GM12875 (cell line): ENCODE measurements around the gene GP1BA.
"Not testable (repeated sequence)": the region's sequence is repeated elsewhere in the genome, so short reads cannot be mapped to it uniquely, and the experiment has no call there.

Experiments
- H3K4me3 ChIP-seq: one replicate; pipeline ENCODE4 v1.5.1; 2011; ENCODE audit warnings: low read depth, low read length, control low read depth
- TF ChIP-seq, protein P1 (sequence below): IDR thresholded peaks from 2 replicates; pipeline ENCODE4 v1.5.1; 2011; ENCODE audit warnings: low read depth, mild to moderate bottlenecking, control low read depth, inconsistent platforms, low read length, moderate library complexity, borderline replicate concordance; ENCODE audit not compliant: insufficient read depth

GP1BA gene

DNA sequence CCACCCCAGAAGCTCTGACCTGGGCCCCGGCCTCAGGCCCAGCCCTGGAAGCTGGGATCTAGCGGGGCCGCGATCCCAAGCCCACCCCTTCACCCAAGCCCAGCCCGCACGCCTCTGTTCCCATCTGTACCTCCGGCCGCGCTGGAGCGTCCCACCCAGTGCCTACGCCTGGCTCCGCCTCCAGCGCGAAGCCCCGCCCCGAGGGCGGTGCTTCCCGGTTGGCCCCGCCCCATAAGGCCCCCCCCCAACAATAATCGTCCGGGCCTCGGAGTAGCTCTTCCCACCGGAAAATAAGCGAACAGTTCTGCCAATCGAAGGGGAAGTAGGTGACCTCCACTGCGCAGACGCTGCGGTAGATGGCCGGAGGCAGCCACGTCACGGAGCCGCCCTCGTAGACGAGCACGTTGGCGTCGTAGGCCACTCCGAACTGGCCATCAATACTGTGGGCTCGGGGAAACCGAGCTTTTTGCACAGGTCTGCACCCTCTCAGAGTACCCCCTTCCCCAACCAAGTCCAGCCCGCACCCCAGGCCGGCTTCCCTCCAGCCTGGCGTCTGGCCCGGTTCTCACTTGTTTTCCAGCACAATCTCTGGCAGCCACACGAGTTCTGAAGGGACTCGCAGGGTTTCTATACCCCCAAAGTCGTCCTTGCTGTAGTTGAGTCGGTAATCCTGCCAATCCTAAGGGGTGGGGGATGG lies 30.3 kb upstream of the GP1BA start:
- H3K4me3 ChIP-seq: peak overlapping the region; percentile 50
- TF ChIP-seq, protein P1, sequence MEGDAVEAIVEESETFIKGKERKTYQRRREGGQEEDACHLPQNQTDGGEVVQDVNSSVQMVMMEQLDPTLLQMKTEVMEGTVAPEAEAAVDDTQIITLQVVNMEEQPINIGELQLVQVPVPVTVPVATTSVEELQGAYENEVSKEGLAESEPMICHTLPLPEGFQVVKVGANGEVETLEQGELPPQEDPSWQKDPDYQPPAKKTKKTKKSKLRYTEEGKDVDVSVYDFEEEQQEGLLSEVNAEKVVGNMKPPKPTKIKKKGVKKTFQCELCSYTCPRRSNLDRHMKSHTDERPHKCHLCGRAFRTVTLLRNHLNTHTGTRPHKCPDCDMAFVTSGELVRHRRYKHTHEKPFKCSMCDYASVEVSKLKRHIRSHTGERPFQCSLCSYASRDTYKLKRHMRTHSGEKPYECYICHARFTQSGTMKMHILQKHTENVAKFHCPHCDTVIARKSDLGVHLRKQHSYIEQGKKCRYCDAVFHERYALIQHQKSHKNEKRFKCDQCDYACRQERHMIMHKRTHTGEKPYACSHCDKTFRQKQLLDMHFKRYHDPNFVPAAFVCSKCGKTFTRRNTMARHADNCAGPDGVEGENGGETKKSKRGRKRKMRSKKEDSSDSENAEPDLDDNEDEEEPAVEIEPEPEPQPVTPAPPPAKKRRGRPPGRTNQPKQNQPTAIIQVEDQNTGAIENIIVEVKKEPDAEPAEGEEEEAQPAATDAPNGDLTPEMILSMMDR: no peak

DNA sequence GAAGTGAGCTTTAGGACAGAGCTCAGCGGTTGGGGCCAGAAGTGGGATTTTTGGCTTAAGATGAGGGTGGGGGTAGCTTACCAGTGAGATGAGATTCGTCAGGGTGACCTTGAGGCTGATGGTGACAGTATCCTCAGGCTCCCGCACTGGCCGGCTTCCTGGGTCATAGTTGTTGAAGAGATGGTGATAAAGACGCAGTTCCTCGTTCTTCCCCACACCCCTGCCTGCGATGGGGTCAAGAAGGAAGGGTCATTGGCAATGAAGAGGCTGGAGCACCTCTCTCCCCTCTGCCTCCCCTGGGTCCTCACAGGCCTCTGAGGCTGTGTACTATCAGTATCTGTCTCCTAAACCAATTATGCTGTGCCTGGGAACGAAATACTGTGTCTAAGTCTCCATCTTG lies 29.5 kb upstream of the GP1BA start:
- peak overlapping the region; percentile 5 for H3K4me3 ChIP-seq
- TF ChIP-seq, protein P1: no peak

DNA sequence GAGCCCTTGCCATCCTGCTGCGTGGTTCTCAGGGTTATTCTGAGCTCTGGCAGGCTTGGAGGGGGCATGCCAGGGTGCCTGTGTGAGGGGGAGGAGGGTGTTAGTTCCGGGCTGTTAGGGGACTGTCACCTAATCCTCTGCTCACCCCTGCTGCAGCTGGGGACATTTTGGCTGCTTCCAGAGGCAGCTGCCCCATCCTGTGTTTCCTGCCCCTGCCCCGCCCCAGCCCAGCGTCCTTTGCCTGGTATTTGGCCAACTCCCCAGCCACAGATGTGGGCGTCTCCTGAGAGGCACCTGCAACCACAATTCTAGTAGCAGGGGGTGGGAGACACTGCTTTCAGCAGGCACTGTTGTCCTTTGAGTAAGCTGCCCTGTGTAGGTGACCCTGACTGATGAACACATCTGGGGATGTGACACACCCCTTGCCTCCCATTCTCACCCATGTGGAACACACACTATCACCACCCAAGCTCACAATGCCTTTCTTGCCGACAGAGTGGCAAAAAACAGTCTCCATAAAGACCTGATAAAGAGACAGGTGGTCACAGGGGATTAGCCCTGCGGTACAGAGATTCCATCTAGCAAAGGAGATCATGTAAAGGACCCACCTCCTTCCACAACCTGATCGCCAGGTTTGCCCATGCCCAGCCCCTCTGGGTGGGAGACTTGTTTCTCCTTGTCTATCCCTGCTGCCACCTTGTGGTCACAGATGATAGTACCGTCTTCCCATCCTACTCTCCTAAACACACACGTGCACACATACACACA lies 28.8 kb upstream of the GP1BA start, which contains the start of gene CHRNE:
Gene CHRNE, minus strand, starts transcription at position 48 of the 768 bp plus-strand sequence. Its CDS starts 35 bp downstream, at position 13.
- peak within 1 kb of the TSS; percentile 35 for H3K4me3 ChIP-seq
- TF ChIP-seq, protein P1: peak; percentile 81

DNA sequence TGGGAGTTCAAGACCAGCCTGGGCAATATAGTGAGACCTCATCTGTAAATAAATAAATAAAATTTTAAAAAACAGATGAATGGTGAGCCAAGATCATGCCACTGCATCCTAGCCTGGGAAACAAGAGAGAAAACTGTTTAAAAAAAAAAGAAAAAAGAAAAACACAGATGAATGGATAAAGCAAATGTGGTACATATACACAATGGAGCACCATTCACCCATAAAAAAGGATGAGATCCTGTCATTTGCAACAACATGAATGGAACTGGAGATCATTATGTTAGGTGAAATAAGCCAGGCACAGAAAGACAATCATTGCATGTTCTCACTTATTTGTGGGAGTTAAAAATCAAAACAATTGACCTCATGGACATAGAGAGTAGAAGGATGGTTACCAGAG lies 25.4 kb upstream of the GP1BA start:
- H3K4me3 ChIP-seq: not testable (repeated sequence)

DNA sequence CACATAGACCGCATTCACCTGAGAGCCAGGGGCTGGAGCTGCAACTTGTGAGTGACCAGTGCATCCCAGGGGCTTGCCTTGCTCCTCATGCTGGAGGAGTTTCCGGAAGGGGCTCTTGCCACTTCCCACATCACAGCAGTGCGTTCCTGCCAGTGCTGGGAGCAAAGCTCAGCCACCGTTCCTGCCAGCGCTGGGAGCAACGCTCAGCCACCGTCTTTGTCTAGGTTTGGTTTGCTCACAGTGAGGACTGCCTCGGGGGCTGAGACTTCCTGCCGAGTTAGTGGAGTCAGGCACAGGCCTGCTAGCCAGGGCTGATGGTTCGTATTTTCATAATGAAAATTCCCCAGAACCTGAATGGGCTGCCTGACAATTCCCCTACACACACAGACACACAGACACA lies 23.8 kb upstream of the GP1BA start:
- TF ChIP-seq, protein P1: no peak

DNA sequence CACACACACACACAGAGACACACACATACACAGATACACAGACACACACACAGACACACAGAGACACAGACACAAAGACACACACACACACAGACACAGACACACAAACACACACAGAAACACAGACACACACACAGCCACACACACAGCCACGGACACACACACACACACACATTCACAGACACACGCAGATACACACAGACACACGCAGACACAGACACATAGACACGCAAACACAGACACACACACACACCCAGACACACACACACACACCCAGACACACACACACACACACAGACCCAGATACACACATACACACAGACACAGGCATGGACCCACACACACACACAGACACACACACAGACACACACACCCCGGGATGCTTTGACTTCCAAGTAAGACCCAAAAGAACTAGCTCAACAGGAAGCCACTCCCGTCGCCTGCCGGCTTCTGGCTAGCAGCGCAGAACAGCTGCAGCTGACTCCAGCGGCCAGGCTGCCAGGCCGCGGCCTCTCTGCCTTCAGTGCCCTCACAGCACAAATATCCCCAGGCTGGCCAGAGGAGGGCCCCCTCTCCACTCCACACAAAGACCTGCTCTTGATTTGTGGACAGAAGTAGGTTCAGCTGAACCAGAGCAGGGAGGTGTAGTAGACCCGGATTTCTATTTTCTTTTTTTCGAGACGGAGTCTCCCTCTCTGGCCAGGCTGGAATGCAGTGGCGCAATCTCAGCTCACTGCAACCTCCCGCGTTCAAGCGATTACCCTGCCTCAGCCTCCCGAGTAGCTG lies 23.2 kb upstream of the GP1BA start:
- TF ChIP-seq, protein P1: peak; percentile 80

More for the DNA sequence above, 23.8 kb upstream of the GP1BA start:
- no peak overlapping the region for H3K4me3 ChIP-seq

DNA sequence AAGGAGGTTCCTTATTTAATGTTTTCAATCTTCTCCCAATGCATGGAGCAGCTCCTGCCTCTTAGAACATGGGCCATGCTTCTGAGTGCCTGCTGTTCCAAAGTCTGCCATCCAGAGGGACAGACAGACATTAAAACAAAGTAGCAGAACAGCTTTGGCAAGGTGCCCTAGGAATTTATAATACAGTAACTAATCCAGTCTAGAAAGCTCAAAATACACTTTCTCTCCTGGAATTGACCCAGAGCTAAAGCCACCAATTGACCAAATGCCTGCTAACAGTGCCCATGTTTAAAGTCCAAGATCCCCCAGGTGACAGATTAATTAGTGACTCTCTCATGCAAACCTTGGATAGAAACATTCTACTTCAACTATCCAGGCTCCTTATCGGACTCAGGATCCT lies 18.1 kb upstream of the GP1BA start:
- TF ChIP-seq, protein P1: no peak
- no peak overlapping the region for H3K4me3 ChIP-seq

More for the DNA sequence above, 23.2 kb upstream of the GP1BA start:
- no peak overlapping the region for H3K4me3 ChIP-seq

DNA sequence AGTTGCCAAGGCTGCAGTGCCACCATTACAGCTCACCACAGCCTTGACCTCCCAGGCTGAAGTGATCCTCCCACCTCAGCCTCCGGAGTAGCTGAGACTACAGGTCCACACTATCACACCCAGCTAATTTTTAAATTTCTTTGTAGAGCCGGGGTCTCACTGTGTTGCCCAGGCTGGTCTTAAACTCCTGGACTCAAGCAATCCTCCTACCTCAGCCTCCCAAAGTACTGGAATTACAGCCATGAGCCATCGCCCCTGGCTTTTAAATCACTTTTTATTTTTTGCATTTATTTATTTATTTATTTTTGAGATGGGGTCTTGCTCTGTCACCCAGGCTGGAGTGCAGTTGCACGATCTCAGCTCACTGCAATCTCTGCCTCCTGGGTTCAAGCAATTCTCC lies 17.5 kb upstream of the GP1BA start:
- H3K4me3 ChIP-seq: not testable (repeated sequence)
